ENCODE results near the gene MGAT4B. TPM values are rescaled to one million over a fixed set of nuclear protein-coding genes. Genes with fewer than 3 reads are reported as not detected.

MGAT4B gene
- total RNA-seq, 1 experiment from 2014 or later = 406 TPM

DNA sequence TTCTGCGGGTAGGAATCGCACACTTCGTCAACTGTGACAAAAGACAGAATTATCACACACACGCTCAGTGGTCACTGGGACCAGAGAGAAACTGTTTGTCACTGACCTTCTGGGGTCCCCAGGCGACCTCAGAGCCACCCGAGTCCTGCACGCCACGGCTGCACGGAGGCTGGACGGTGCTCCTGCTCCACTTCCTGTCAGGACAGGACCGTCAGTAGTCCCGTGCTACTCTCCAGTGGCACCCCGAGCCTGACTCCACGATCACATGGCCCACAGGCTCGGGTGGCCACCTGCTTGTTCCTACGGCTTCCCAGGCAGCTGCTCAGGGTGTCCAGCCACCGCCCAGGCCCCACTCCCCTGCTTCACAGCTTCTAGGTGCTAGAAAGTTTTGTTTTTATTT, 34.1 kb upstream of the MGAT4B start:
- H3K9me3 ChIP-seq (ENCODE audit: control insufficient read depth, insufficient read depth, low read depth, low read length) = no peaks in the 10 kb centered on the region
- H3K36me3 ChIP-seq (ENCODE audit: control insufficient read depth, insufficient read depth, low read length) = peaks cover 8% of the 10 kb centered on the region
- ATAC-seq = no peak
- in situ Hi-C loops (cut with HindIII; ENCODE audit: low pct_unique_long_range_greater_than_20kb, low sequenced_read_pairs) = no loop called here
- BruUV-seq (replicated peaks) = no TSS peak
- TF ChIP-seq, protein P1, sequence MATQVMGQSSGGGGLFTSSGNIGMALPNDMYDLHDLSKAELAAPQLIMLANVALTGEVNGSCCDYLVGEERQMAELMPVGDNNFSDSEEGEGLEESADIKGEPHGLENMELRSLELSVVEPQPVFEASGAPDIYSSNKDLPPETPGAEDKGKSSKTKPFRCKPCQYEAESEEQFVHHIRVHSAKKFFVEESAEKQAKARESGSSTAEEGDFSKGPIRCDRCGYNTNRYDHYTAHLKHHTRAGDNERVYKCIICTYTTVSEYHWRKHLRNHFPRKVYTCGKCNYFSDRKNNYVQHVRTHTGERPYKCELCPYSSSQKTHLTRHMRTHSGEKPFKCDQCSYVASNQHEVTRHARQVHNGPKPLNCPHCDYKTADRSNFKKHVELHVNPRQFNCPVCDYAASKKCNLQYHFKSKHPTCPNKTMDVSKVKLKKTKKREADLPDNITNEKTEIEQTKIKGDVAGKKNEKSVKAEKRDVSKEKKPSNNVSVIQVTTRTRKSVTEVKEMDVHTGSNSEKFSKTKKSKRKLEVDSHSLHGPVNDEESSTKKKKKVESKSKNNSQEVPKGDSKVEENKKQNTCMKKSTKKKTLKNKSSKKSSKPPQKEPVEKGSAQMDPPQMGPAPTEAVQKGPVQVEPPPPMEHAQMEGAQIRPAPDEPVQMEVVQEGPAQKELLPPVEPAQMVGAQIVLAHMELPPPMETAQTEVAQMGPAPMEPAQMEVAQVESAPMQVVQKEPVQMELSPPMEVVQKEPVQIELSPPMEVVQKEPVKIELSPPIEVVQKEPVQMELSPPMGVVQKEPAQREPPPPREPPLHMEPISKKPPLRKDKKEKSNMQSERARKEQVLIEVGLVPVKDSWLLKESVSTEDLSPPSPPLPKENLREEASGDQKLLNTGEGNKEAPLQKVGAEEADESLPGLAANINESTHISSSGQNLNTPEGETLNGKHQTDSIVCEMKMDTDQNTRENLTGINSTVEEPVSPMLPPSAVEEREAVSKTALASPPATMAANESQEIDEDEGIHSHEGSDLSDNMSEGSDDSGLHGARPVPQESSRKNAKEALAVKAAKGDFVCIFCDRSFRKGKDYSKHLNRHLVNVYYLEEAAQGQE (IDR thresholded peaks at IDR 0.05; ENCODE audit: insufficient read depth in 1 of 2, low read depth in 2 of 2, low read length in 1 of 2) = no peak
- TF ChIP-seq, protein P2, sequence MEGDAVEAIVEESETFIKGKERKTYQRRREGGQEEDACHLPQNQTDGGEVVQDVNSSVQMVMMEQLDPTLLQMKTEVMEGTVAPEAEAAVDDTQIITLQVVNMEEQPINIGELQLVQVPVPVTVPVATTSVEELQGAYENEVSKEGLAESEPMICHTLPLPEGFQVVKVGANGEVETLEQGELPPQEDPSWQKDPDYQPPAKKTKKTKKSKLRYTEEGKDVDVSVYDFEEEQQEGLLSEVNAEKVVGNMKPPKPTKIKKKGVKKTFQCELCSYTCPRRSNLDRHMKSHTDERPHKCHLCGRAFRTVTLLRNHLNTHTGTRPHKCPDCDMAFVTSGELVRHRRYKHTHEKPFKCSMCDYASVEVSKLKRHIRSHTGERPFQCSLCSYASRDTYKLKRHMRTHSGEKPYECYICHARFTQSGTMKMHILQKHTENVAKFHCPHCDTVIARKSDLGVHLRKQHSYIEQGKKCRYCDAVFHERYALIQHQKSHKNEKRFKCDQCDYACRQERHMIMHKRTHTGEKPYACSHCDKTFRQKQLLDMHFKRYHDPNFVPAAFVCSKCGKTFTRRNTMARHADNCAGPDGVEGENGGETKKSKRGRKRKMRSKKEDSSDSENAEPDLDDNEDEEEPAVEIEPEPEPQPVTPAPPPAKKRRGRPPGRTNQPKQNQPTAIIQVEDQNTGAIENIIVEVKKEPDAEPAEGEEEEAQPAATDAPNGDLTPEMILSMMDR (IDR thresholded peaks at IDR 0.05) = no peak
- TF ChIP-seq POLR2AphosphoS5 (IDR thresholded peaks at IDR 0.05; ENCODE audit: low read depth, low read length) = peak; percentile 74
- H3K4me3 ChIP-seq (ENCODE audit: low read depth in 2 of 2, low read length in 2 of 2) = no peak overlapping the region
- H3K27ac ChIP-seq (ENCODE audit: low read length) = no peak overlapping the region
- no peaks in the 10 kb centered on the region for H3K27me3 ChIP-seq (ENCODE audit: control insufficient read depth, insufficient read depth, low read length)
- POLR2A ChIA-PET = no interaction called here
- CTCF ChIA-PET = no interaction called here
- intact Hi-C loops (cut with micrococcal nuclease; ENCODE audit: unreplicated experiment) = no loop called here
- peaks cover 23% of the 10 kb centered on the region for H3K4me1 ChIP-seq (ENCODE audit: control insufficient read depth, insufficient read depth, low read length)
- no peak for DNase-seq (ENCODE audit: low read depth, low spot score)

DNA sequence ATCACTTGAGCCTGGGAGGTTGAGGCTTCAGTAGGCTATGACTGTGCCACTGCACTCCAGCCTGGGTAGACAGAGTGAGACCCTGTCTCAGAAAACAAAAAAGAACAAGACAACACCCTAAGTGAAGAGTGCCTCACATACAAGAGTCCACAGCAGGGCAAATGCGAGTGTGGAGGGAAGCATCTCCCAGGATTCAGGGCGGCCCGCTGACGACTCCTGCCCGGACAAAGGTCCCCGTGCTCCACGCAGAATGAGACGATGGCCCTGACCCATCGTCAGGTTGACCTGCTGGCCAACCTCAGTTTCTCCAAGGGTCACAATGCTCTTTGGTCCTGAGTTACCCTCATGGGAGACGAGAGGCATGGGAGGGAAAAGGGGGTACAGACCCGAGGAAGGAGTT, 33.7 kb upstream of the MGAT4B start:
- no peak for TF ChIP-seq SIN3A (IDR thresholded peaks at IDR 0.05; ENCODE audit: borderline replicate concordance, insufficient read depth, low read depth, low read length)
- TF ChIP-seq TCF7L2 (IDR thresholded peaks at IDR 0.05; ENCODE audit: low read depth, low read length) = no peak
- TF ChIP-seq, protein P2 (IDR thresholded peaks at IDR 0.05) = no peak
- TF ChIP-seq POLR2AphosphoS5 (IDR thresholded peaks at IDR 0.05; ENCODE audit: low read depth, low read length) = no peak
- TF ChIP-seq, protein P1 (IDR thresholded peaks at IDR 0.05; ENCODE audit: insufficient read depth in 1 of 2, low read depth in 2 of 2, low read length in 1 of 2) = no peak
- Histone ChIP-seq H3K27ac (ENCODE audit: low read length) (no peak overlapping the region), H3K4me1 (ENCODE audit: control insufficient read depth, insufficient read depth, low read length) (peaks cover 23% of the 10 kb centered on the region), H3K4me3 (ENCODE audit: low read depth in 2 of 2, low read length in 2 of 2) (no peak overlapping the region), H3K36me3 (ENCODE audit: control insufficient read depth, insufficient read depth, low read length) (peaks cover 8% of the 10 kb centered on the region), H3K9me3 (ENCODE audit: control insufficient read depth, insufficient read depth, low read depth, low read length) (no peaks in the 10 kb centered on the region), H3K27me3 (ENCODE audit: control insufficient read depth, insufficient read depth, low read length) (no peaks in the 10 kb centered on the region)
- ChIA-PET POLR2A (interaction anchor here (0.6 kb wide), 1 partner anchor 16 kb away, joined by 3 read pairs; no protein-coding TSS in a partner anchor), CTCF (no interaction called here)
- intact Hi-C loops (cut with micrococcal nuclease; ENCODE audit: unreplicated experiment) (no loop called here), in situ Hi-C loops (cut with HindIII; ENCODE audit: low pct_unique_long_range_greater_than_20kb, low sequenced_read_pairs) (no loop called here)
- DNase-seq (ENCODE audit: low read depth, low spot score) (no peak), ATAC-seq (no peak; the same call in 1 of the 2 replicates)
- BruUV-seq (replicated peaks) = no TSS peak

Data from Panc1 (cell line).